Measurements from ENCODE around the gene PIGV.

The PIGV gene

DNA sequence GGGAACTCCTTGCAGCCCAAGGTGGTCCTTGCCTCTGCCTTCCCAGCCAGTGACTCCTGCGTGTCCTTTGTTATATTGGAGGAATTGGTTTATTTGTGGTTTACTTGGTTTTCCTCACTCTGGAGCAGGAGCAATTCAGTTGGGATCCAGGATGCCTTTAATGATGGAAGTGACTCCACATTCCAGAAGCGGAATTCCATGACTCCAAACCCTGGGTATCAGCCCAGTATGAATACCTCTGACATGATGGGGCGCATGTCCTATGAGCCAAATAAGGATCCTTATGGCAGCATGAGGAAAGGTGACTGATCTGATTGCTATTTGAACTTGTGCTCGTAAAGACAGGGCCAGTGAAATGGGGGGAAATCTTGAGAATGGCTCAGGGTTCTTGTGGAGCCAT, 15.1 kb upstream of the PIGV start:
- no peak for DNase-seq (ENCODE audit: low read depth)

DNA sequence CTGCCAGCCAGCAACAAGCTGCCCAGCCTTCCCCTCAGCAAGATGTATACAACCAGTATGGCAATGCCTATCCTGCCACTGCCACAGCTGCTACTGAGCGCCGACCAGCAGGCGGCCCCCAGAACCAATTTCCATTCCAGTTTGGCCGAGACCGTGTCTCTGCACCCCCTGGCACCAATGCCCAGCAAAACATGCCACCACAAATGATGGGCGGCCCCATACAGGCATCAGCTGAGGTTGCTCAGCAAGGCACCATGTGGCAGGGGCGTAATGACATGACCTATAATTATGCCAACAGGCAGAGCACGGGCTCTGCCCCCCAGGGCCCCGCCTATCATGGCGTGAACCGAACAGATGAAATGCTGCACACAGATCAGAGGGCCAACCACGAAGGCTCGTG, 13.3 kb upstream of the PIGV start:
- DNase-seq (ENCODE audit: low read depth) = no peak

DNA sequence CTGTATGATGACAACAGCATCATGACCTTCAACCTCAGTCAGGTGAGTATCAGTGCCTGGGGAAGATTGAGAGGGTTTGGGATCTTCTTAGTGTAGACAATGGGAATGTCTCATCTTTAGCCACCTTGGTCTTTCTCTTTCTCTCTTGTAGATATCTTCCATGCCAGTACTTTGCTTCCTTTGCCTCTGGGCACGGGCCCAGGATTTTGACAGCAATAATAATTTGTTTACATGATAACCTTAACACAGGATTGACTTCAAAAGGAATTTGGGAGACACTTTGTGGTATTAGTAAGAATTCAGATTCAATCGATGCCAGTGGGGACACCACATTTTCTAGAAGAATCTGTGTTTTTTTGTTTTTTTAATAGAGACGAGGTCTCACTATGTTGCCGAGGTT, 12.1 kb upstream of the PIGV start:
- DNase-seq (ENCODE audit: low read depth) = no peak

DNA sequence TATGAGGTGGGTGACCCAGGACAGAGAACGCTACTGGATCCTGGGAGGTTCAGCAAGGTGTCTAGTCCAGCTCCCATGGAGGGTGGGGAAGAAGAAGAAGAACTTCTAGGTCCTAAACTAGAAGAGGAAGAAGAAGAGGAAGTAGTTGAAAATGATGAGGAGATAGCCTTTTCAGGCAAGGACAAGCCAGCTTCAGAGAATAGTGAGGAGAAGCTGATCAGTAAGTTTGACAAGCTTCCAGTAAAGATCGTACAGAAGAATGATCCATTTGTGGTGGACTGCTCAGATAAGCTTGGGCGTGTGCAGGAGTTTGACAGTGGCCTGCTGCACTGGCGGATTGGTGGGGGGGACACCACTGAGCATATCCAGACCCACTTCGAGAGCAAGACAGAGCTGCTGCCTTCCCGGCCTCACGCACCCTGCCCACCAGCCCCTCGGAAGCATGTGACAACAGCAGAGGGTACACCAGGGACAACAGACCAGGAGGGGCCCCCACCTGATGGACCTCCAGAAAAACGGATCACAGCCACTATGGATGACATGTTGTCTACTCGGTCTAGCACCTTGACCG, 8.6 kb upstream of the PIGV start:
- DNase-seq (ENCODE audit: low read depth) = no peak

DNA sequence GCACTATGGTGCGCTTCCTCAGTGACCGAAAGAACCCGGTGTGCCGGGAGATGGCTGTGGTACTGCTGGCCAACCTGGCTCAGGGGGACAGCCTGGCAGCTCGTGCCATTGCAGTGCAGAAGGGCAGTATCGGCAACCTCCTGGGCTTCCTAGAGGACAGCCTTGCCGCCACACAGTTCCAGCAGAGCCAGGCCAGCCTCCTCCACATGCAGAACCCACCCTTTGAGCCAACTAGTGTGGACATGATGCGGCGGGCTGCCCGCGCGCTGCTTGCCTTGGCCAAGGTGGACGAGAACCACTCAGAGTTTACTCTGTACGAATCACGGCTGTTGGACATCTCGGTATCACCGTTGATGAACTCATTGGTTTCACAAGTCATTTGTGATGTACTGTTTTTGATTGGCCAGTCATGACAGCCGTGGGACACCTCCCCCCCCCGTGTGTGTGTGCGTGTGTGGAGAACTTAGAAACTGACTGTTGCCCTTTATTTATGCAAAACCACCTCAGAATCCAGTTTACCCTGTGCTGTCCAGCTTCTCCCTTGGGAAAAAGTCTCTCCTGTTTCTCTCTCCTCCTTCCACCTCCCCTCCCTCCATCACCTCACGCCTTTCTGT, 7.3 kb upstream of the PIGV start:
- DNase-seq (ENCODE audit: low read depth) = no peak

DNA sequence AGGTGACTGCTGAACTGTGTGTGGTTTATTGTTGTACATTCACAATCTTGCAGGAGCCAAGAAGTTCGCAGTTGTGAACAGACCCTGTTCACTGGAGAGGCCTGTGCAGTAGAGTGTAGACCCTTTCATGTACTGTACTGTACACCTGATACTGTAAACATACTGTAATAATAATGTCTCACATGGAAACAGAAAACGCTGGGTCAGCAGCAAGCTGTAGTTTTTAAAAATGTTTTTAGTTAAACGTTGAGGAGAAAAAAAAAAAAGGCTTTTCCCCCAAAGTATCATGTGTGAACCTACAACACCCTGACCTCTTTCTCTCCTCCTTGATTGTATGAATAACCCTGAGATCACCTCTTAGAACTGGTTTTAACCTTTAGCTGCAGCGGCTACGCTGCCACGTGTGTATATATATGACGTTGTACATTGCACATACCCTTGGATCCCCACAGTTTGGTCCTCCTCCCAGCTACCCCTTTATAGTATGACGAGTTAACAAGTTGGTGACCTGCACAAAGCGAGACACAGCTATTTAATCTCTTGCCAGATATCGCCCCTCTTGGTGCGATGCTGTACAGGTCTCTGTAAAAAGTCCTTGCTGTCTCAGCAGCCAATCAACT, 6.4 kb upstream of the PIGV start:
- DNase-seq (ENCODE audit: low read depth) = no peak

DNA sequence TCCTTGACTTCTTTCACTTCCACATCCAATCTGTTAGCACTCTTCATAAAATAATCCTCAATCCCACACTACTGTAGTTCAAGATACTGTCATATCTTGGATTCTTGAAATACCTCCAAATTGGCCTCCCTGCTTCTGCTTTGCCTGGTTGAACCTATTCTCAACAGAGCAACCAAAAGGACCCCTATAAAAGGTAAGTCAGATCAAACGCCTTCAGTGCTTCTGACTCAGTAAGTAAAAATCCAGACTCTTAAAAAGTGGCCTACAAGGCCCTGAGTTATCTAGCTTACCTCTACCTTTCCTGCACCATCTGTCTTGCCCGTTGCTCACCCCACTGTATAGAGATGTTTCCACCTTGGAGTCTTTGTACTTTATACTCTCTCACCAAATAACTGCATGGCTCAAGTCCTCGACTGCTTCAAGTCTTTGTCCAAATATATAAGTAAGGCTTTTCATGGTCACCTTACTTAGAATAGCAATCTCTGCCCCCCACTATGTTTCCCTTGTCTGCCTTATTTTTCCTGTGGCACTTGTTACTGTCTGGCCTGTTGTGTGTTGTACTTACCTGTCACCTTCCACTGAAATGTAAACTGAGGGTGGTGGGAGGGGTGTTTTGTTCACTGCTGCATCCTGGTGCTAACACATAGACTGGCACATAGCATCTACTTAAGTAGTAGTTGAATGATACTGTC, 5.1 kb upstream of the PIGV start:
- no peak for DNase-seq (ENCODE audit: low read depth)

DNA sequence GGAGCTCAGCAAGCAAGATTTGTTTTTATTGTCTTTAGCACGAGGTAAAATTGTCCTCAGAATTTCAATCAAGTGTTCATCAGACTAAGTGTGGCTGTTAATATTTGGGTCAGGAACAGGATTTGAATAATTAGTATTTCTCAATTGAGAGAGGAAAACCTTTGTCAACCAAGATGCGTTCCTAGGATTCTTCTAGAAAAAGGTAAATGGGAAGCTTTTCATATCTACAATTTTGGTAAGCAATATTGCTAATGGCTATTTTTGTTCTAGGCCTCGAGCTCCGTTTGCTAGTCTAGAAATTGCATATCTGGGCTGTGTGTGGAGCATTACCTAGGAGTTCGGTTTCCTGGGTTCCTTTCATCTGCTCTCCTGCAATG, 4.1 kb upstream of the PIGV start:
- DNase-seq (ENCODE audit: low read depth) = no peak

GRCh38 chr1:26784023-26784871, 3.5 kb upstream of the PIGV start:
- DNase-seq (ENCODE audit: low read depth) = no peak

DNA sequence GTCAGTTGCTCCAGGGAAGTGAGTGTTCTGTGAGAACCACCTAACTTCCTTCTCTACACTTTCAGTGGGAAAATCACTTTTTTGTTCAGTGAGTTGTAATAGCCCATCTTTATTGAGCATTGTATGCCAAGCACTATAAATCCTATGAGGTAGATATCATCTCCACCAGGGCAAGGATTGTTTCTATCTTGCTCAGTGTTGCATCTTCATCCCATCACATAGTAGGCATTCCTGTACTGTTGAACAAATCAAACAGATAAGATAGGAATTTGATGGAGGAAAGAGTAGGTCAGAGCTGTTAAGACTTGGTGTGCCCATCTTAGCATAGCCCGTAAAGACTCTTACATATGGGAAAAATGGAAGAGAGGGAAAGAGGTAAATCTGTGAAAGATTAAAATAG, 2.9 kb upstream of the PIGV start:
- DNase-seq (ENCODE audit: low read depth) = no peak

GRCh38 chr1:26785611-26786436, 1.9 kb upstream of the PIGV start:
- no peak for DNase-seq (ENCODE audit: low read depth)

GRCh38 chr1:26786437-26787380, 1.0 kb upstream of the PIGV start:
- no peak for DNase-seq (ENCODE audit: low read depth)

DNA sequence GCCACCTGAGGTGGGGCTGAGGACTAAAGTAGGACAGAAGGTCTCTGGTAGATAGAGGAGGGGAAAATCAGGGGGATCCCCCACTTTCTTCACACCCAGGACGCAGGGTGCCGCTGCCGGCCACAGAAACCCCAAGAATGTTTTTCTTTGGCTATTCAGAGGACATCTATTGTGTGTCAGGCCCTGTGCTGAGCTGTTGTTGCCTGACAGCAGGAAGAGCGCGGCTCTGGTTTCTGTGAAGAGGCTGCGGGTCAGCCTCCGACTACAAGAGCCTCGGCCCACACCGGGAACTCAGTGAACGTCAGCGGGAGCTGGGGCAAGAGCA, 407 bp upstream of the PIGV start:
- DNase-seq (ENCODE audit: low read depth) = peak; percentile 41

DNA sequence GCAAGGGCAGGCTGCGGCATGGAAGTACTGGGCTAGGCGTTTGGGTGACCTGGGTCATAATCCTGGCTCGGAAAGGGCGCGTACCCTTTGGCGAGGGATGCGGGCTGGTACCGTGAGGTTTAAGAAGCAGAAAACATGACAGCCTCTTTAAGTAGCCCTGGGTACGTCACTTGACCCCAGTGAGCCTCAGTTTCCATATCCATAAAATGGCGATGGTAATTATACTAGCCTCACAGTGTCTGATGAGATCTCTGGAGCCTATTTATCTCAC, 700 bp downstream of the PIGV start:
- no peak for DNase-seq (ENCODE audit: low read depth)

GRCh38 chr1:26788836-26789611, 1.3 kb downstream of the PIGV start:
- peak; percentile 87 for DNase-seq (ENCODE audit: low read depth)

GRCh38 chr1:26789612-26789865, 1.8 kb downstream of the PIGV start:
- no peak for DNase-seq (ENCODE audit: low read depth)

DNA sequence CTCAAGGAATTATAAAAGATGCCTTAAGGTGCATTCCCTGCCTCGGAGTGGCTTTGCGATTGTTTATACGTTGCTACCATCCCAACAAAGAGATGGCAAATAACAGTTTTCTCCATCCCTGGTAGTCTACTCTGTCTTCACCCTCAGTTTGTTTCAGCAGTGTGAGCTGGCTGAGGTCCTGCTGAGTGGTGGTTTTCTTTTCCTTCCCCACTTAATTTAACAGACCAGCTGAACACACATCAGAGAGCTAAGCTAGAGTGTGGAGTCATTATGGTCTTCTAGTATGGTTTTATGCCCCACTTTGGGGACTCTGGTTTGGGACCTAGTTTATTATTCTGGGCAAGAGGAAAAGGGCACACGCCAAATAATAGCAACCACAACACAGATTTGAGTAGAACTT, 2.2 kb downstream of the PIGV start:
- DNase-seq (ENCODE audit: low read depth) = no peak

- DNase-seq (ENCODE audit: low read depth) = no peak
Measured at GRCh38 chr1:26790551-26790953, 2.8 kb downstream of the PIGV start.

GRCh38 chr1:26791148-26791547, 3.4 kb downstream of the PIGV start:
- no peak for DNase-seq (ENCODE audit: low read depth)

DNA sequence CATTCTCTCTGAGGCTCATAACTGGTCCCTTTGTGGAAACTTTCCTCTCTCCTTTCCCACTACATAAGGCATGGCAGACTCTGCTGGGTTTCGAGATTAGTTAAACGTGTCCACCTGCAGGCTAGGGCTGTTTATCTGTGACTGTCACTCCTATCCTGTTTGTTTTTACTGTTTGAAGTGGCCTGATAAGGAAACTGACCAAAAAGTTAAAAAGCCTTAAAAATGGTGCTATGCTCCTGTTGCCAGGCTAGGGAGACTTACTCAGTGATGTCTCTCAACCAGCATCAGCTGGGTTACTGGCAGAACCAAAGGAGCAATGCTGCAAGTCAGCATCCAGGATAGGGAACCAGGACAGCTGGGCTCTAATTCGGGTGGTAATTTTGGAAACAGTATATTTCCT, 3.9 kb downstream of the PIGV start:
- no peak for DNase-seq (ENCODE audit: low read depth)

Data from stimulated activated CD4-positive, alpha-beta T cell treated with anti-CD3 and anti-CD28 coated beads, Interleukin-2, amount 100 ng/mL, for 4 hours (primary cell).